ENCODE results near the gene CREG1.

Gene CREG1

DNA sequence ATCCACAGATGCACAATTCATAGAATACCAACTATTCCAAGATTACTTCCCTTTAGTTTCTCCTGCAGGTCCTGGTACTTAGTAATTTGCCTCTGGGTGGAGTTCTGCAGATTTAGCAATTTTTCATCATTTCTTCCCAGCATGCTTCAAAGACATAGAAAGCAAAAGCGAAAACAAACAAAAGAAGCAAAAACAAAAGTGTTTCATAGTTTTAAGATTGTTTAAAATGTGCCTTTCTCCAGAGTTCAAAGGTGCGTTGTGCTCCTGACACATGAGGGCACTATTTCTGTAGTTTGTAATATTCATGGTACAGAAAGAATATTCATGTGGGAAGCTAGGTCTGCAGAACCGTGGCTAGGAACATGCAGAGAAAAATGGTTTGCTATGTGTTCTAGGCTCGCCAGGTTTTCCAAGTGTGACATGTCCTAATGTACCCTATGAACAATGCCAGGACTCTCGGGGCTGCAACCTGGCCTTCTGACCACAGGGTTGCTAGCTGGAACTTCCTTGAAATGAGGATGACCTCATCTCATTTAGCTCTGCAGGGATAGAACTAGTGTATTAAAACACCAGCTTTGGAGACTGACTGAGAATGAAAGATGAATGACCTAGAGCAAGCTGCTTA is 46.5 kb upstream of the CREG1 start:
- 0 out of 2 replicates have a peak overlapping the region, but pooled peaks have one; percentile 4 for H3K4me3 ChIP-seq (ENCODE audit: low read length)
- peaks cover 39% of the 10 kb centered on the region for H3K4me1 ChIP-seq (ENCODE audit: control insufficient read depth, low read length)
- H3K4me2 ChIP-seq (ENCODE audit: low read length) = peak overlapping the region; percentile 36
- TF ChIP-seq, protein P1, sequence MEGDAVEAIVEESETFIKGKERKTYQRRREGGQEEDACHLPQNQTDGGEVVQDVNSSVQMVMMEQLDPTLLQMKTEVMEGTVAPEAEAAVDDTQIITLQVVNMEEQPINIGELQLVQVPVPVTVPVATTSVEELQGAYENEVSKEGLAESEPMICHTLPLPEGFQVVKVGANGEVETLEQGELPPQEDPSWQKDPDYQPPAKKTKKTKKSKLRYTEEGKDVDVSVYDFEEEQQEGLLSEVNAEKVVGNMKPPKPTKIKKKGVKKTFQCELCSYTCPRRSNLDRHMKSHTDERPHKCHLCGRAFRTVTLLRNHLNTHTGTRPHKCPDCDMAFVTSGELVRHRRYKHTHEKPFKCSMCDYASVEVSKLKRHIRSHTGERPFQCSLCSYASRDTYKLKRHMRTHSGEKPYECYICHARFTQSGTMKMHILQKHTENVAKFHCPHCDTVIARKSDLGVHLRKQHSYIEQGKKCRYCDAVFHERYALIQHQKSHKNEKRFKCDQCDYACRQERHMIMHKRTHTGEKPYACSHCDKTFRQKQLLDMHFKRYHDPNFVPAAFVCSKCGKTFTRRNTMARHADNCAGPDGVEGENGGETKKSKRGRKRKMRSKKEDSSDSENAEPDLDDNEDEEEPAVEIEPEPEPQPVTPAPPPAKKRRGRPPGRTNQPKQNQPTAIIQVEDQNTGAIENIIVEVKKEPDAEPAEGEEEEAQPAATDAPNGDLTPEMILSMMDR (IDR thresholded peaks at IDR 0.05; ENCODE audit: low read depth, low read length, poor library complexity, severe bottlenecking) = peak; percentile 89
- TF ChIP-seq EZH2phosphoT487 (IDR thresholded peaks at IDR 0.05; ENCODE audit: borderline replicate concordance, low read length) = no peak
- no peaks in the 10 kb centered on the region for H3K27me3 ChIP-seq (ENCODE audit: control insufficient read depth, low read length)
- 0 out of 2 replicates have a peak, but pooled peaks cover 2% of the 10 kb centered on the region for H3K79me2 ChIP-seq (ENCODE audit: control insufficient read depth, low read length)
- H3K9me2 ChIP-seq (replicated peaks; ENCODE audit: control insufficient read depth, low read length) = no peaks in the 10 kb centered on the region
- H4K20me1 ChIP-seq (ENCODE audit: control insufficient read depth, insufficient read depth, low read depth, low read length) = no peaks in the 10 kb centered on the region
- no peak overlapping the region; the same call in 1 of the 2 replicates for H3K27ac ChIP-seq (ENCODE audit: low read depth, low read length)
- H3K36me3 ChIP-seq (ENCODE audit: control insufficient read depth, low read length) = peaks cover 3% of the 10 kb centered on the region; the same call in 1 of the 2 replicates
- H3F3A ChIP-seq (ENCODE audit: control insufficient read depth, insufficient read depth) = no peaks in the 10 kb centered on the region
- H3K9me3 ChIP-seq (ENCODE audit: control insufficient read depth, insufficient read depth, low read length) = no peaks in the 10 kb centered on the region

DNA sequence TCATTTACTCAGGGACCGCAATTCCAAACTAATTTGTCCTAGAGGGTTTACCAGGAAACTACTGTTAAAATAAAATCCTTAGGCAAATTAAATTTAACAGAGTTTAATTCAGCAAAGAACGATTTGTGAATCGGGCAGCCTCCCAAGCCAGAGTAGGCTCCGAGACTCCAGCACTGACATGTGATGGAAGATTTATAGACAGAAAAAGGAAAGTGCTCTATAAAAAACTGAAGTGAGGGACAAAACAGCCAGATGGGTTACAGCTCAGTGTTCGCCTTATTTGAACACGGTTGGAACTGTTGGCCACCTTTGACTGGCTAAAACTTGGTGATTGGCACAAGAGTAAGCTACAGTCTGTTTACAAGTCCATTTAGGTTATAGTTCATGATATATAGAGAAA is 41.3 kb upstream of the CREG1 start:
- H3K4me3 ChIP-seq (ENCODE audit: low read length) = no peak overlapping the region
- no peak for TF ChIP-seq EZH2phosphoT487 (IDR thresholded peaks at IDR 0.05; ENCODE audit: borderline replicate concordance, low read length)
- TF ChIP-seq, protein P1 (IDR thresholded peaks at IDR 0.05; ENCODE audit: low read depth, low read length, poor library complexity, severe bottlenecking) = no peak
- no peaks in the 10 kb centered on the region for H3F3A ChIP-seq (ENCODE audit: control insufficient read depth, insufficient read depth)

DNA sequence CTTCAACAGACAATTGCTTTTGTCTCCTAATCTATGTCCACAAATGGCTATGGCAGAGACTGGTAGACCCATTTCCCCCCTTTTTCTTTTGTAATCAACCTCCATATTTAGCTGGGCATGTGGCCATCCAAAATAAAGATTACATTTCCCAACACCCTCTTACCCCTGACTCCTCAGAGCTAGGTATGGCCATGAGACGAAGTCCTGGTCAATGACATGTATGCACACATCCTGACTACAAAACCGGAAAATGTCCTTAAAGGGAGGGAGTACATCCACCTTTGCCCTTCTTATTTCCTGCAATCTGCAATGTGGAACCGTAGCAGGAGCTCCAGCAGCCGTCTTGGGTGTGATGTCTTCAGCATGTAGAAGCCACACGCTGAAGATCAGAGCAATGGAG is 40.3 kb upstream of the CREG1 start:
- Histone ChIP-seq H3K4me3 (ENCODE audit: low read length) (no peak overlapping the region), H3K79me2 (ENCODE audit: control insufficient read depth, low read length) (no peaks in the 10 kb centered on the region), H3K4me2 (ENCODE audit: low read length) (no peak overlapping the region), H3K9me2 (replicated peaks; ENCODE audit: control insufficient read depth, low read length) (no peaks in the 10 kb centered on the region), H3K36me3 (ENCODE audit: control insufficient read depth, low read length) (no peaks in the 10 kb centered on the region), H3K9me3 (ENCODE audit: control insufficient read depth, insufficient read depth, low read length) (no peaks in the 10 kb centered on the region), H3K27me3 (ENCODE audit: control insufficient read depth, low read length) (no peaks in the 10 kb centered on the region), H4K20me1 (ENCODE audit: control insufficient read depth, insufficient read depth, low read depth, low read length) (no peaks in the 10 kb centered on the region), H3K27ac (ENCODE audit: low read depth, low read length) (no peak overlapping the region), H3F3A (ENCODE audit: control insufficient read depth, insufficient read depth) (no peaks in the 10 kb centered on the region), H3K4me1 (ENCODE audit: control insufficient read depth, low read length) (no peaks in the 10 kb centered on the region)
- TF ChIP-seq, protein P1 (IDR thresholded peaks at IDR 0.05; ENCODE audit: low read depth, low read length, poor library complexity, severe bottlenecking) = no peak
- TF ChIP-seq EZH2phosphoT487 (IDR thresholded peaks at IDR 0.05; ENCODE audit: borderline replicate concordance, low read length) = no peak

More for the DNA sequence above, 41.3 kb upstream of the CREG1 start:
- no peaks in the 10 kb centered on the region for H3K36me3 ChIP-seq (ENCODE audit: control insufficient read depth, low read length)
- no peak overlapping the region for H3K27ac ChIP-seq (ENCODE audit: low read depth, low read length)
- H3K9me2 ChIP-seq (replicated peaks; ENCODE audit: control insufficient read depth, low read length) = no peaks in the 10 kb centered on the region
- H3K9me3 ChIP-seq (ENCODE audit: control insufficient read depth, insufficient read depth, low read length) = no peaks in the 10 kb centered on the region
- no peaks in the 10 kb centered on the region for H3K27me3 ChIP-seq (ENCODE audit: control insufficient read depth, low read length)
- peaks cover 4% of the 10 kb centered on the region for H3K4me1 ChIP-seq (ENCODE audit: control insufficient read depth, low read length)
- H3K4me2 ChIP-seq (ENCODE audit: low read length) = no peak overlapping the region
- no peaks in the 10 kb centered on the region for H3K79me2 ChIP-seq (ENCODE audit: control insufficient read depth, low read length)
- H4K20me1 ChIP-seq (ENCODE audit: control insufficient read depth, insufficient read depth, low read depth, low read length) = no peaks in the 10 kb centered on the region
